Amniotic epithelial cell (primary cell): Measurements from ENCODE around the gene CHD5.
A peak's percentile ranks its signal among the peaks of the same experiment; 100 is the strongest.

ENCODE experiments used
- DNase-seq: peaks from one replicate; pipeline ENCODE4 v3.0.0-alpha.2; 2010; ENCODE audit warnings: low read depth

Gene CHD5

DNA sequence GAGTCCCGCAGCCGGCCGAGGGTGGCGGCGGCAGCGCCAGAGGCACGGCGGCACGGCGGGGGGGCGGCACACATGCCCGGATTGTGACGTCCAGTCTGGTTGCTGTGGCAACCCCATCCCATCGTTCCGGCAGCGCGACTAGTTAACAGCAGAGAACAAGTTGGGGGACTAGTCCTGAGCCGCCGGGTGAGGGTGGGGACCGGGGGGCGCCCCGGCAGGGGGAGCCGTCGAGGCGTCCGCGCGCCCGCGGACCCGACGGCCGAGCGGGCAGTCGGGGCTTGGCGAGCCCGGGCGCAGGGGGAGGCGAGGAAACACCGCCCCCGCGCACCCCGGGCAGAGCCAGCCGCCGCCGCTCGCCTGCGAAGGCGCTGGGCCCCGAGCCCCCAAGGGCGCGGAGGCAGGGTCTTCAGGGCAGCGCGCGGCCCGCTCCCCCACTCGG is at the start of gene CHD5:
Gene CHD5 (minus strand): TSS at position 54 of the 439 bp plus-strand sequence. CDS start 298 bp downstream, outside the sequence.
- DNase-seq: no peak

DNA sequence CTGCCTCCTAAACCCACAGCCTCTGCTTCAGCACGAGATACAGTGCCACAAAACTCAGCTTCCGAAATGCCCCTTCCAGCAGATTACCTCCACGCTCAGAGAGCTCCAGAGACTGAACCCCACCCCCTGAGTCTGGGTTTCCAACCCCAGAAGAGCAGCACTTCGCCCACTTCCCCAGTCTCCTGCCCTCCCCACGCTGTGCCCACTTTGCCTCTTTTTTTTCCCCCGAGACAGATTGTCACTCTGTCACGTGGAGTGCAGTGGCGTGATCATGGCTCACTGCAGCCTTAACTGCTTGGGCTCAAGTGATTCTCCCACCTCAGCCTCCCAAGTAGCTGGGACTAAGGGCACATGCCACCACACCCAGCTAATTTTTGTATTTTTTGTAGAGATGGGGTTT is 45.5 kb upstream of the CHD5 start:
- no peak for DNase-seq

DNA sequence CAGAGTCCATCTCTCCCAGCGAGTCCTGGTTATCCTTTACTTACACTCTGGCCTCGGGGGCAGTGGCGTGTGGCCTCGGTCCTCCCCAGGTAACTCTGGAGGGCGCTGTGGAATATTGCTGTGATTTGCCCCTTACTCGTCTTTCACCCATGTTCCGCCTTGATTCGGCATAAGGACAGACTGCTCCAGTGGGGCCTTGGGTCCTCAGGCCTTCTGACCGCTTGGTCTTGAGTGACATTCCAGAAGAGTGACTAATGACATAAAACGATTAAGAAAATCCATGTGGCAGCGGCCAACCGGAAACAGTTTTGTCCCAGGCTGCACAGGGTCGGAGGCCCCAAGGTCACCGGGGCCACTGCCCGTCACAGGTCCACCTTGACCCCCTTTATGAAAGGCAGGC is 44.6 kb upstream of the CHD5 start:
- no peak for DNase-seq

DNA sequence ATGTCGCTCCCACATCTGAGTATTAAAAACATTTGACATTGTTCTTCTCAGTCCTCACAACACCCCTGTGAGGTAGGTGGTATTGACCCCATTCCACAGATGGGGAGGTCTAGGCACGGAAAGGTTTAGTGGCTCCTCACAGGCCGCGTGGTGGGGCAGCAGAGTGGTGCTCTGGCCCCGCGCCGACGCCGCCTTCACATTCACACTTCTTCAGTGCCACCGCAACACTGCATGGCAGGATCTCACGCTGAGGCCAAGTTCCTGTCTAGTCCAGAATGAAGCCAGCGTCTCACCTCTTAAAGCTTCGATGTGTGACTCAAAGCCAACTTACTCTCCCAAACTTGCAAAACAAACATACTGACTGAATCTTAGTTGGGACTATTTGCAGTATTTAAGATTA is 43.5 kb upstream of the CHD5 start:
- no peak for DNase-seq

DNA sequence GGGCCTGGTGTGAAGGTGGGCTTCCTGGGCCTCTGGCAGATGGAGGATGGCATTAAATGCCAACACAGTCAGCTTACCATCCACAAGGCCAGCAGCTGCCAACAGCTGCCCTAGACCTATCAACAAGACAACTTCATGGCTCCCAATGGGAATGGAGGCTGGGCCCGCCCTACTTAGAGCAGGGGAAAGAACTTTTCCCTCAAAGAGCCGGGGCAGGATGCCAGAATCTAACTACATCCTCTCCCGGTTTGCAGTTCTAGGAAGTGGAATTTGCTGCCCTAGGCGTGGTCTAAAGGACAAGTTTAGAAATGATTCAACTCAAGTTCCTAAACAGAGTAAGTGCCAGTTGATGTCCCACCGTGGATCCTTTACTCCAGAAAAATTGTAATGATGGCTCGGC is 42.5 kb upstream of the CHD5 start:
- no peak for DNase-seq

DNA sequence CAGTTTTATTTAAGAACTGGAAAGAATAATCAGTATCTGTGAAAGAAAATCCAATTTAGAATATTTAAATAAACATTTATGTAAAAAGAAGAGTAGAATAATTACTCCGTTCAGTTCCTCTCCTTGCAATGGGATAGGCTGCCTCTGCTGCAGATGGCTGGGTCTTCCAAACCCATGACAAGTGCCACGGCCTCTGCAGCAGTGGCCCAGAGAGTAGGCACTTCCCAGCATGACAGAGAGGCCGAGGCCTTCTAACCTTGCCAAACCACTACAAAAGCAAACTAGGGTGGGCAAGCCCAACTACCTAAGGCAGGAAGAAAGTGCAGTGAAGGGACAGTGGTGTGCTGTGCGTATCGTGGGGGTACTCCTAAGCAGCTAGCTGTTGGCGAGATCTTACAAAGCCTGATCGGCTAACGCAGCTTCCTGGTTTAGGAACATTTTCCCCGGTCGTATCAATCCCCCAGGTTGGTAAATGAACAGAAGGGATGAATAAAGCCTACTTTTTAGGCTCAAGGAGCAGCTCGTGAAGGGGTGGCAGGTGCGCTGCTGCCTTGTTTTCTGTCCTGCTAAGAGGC is 41.2 kb upstream of the CHD5 start:
- DNase-seq: no peak

DNA sequence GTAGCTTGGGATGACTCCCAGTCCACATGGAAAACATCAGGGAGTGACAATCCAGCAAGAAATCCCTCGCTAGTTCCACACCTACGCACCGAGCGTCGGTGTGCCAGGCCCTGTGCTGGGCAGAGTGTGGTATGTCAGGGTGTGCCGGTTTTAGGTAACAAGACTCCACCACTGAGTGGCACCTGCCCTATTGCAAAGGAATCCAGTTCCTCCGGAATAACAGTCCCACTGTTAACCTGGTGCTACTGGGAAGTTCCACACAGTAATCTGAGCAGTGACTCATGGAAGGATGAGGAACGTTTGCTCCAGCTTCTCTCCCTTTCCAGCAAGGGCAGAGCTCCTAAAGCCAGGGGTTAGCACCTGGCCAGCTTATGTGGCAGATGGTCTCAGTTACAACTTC is 40.1 kb upstream of the CHD5 start:
- peak; percentile 43 for DNase-seq

DNA sequence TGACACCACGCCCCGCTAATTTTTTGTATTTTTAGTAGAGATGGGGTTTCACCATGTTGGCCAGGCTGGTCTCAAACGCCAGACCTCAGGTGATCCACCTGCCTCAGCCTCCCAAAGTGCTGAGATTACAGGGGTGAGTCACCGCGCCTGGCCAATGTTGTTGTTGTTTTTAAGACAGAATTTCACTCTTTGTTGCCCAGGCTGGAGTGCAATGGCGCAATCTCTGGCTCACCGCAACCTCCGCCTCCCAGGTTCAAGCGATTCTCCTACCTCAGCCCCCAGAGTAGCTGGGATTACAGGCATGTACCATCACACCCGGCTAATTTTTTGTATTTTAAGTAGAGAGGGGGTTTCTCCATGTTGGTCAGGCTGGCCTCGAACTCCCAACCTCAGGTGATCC is 39.5 kb upstream of the CHD5 start:
- peak; percentile 52 for DNase-seq

DNA sequence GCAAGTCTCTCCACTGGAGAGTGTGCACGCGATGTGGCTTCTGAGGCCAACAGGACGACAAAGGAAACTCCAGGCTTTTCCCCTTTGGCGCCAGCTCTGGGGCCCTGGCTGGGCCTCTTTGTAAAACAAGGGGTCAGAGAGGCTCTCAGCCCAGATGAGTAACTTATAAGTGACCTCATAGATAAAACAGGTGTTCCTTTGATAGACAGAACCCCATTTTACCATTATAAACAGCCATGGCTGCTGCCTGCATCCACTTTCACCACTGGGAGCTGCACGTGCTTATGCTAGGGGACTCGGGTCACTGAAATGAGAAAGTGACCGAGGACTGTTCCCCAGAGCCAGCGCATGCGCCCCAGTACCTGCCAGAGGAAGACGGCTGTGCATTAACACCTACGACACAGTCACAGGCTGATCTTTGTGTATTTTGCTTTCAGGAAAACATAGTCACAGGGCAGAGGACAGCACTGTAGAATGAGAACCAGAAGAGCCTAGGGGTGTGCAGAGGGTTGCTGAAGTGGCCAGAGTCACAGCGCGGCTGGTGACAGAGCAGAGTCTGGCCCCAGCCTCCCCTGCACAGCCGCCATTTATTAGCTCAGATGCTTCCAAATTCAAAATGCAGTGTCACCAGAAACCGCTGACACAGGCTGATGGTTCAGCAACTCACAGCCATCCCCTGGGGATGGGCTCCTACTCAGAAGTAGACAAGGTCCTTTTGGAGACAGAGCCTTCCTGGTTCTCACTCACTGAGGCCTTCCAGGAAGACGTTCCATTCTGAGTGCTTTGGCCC is 38.4 kb upstream of the CHD5 start:
- DNase-seq: no peak

DNA sequence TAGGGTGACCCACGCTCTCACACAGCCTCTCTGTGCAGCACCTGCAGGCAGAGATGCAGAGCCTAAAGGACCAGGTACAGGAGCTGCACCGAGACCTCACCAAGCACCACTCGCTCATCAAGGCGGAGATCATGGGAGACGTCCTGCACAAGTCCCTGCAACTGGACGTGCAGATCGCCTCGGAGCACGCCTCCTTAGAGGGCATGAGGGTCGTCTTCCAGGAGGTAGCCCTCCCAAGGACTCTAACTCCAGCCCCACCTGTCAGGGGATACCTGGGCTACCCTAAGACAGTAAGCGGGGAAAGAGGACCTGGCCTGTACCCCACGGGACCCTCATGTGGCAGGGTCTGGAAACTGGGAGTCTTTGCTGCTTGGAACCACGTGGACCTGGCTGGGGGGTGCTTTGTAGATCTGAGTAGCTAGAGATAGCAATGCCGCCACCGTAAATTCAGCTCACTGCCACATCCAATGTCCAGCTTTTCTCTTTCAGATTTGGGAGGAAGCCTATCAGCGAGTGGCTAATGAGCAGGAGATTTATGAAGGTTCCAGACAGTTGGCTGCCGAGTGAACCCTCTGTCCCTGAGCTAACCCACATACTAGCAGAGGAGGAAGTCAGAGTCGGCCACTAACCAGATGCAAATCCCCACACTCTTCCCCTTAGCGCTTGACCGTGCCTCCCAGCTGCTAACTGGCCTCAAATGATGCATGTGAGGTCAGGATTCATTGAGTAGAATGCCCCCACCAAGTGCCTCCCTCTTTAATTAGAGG is 32.3 kb upstream of the CHD5 start:
- no peak for DNase-seq

DNA sequence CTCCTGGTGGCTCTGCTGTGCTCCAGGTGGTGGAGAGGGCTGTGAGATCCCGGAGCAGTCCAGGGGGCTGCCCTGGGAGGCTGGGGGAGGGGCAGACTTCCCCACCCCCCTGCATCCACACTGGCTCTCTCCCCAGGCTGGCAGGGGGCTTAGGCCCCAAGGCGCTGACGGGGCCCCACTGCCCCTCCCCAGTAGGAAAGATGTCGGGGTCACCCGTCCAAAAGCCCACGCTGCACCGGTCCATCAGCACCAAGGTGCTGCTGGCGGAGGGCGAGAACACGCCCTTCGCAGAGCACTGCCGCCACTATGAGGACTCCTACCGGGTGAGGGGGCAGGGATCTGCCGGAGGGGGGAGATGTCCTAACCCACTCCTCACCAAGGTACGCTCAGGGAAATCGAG is 31.6 kb upstream of the CHD5 start:
- no peak for DNase-seq

DNA sequence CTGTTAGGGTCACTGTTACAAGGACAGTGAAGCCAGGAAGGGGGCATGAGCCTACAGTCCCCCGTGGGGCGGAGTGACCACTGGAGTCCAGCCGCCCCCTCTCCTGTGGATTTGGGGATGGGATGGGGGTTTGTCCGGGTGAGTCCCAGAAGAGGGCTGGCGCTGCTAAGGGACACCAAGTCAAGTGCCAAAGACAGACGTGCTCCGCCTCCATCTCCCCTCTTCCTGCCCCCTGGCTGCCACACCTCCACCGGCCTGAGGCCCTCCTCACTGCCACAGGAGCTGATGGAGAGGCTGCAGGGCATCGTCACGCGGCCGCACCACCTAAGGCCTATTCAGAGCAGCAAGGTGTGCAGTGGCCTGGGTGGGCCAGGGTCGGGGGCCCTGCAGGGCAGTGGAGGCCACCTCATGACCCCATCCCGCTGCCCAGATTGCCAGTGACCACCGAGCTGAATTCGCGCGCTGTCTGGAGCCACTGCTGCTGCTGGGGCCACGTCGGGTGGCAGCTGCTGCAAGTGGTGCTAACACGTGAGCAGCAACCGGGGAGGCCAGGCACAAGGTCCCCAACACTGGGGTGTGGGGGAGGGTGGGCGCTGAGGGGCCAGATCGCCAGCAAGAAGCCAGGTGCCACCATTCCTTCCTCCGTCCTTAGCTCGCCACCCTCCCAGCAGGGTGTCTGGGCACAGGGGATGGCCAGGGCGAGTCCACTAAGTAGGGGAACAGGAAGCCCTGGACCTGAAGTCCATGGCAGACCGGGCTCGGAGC is 30.7 kb upstream of the CHD5 start:
- DNase-seq: no peak

DNA sequence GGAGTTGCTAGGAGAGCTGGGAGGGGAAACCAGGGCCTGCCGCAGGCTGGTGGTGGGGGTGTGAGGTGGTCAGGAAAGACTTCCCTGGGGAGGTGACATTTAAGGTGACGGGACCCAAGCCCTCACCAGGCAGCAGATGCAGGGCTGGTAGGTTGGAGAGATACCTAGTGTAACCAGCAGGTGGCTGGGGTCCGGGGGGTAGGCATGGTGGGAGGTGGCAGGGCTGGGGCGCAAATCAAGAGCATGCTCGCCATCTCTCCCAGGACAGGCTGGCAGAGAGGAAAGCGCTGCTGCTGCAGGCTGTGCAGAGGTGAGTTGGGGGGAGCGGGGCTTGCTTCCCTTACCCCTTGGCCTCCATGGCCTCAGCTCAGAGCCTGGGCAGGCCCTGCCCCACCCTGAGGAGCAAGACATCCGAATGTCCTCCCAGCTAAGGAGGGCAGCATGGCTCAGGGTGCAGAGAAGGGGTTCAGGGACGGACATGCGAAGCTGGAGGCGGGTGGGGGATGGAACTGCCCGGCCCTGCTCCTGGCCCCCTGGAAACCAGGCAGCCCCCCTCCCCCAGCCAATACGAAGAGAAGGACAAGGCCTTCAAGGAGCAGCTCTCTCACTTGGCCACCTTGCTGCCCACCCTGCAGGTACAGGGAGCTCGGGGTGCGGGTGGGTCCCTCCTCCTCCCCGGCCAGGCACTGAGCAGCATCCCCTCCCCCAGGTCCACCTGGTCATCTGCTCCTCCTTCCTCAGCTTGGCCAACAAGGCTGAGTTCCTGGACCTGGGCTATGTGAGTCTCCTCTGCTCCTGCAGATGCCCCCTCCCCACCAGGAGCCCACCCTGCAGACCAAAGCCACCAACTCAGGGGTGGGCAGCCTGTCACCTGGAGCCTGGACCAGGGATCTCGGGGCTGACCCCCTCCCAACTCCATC is 29.8 kb upstream of the CHD5 start:
- DNase-seq: no peak

DNA sequence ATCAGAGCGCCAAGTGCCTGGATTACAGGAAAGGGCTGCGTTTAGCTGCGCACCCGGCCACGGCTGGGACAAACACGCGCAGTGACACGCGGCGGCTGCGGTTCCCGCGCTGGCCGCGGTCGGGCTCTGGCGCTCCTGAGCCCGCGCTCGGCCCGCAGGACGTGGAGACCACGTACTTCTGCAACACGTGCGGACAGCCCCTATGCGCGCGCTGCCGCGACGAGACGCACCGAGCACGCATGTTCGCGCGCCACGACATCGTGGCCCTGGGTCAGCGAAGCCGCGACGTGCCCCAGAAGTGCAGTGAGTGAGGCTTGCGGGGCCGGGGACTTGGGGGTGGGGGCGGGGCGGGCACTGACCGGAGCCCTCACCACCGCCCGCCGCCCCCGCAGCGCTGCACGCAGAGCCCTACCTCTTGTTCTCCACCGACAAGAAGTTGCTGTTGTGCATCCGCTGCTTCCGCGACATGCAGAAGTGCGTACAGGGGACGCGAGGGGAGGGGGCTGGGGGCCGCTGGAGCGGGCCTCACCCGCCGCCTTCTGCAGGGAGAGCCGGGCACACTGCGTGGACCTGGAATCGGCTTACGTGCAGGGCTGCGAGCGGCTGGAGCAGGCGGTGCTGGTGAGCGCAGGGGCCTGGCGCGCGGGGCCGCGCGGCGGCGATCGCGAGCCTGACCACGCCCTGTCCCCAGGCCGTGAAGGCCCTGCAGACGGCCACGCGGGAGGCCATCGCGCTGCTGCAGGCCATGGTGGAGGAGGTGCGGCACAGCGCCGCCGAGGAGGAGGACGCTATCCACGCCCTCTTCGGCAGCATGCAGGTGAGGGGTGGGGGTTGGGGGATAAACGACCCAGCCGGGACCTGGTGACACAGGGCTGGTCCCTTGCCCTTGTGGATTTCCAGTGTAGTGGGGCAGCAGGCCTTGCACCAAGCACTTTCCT is 28.9 kb upstream of the CHD5 start:
- DNase-seq: peak; percentile 42

DNA sequence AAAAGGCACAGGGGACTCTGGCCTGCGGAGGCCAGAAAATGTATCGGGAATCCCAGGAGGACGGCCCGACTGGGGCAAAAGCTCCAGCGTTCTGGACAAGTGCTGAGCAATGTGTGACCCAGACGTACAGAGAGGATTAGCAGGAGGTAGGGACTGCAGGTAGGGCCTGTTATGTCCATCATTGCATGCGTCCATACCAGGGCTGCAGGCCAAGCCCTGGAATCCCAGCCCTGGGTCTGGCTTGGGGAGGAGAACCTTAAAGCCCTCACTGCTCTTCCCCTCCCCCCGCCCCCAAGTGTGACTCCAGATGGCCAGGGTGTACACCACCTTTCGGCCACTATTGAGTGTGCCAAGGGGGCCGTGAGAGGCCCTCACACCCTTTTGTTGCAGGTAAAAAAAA is 27.8 kb upstream of the CHD5 start:
- DNase-seq: no peak

DNA sequence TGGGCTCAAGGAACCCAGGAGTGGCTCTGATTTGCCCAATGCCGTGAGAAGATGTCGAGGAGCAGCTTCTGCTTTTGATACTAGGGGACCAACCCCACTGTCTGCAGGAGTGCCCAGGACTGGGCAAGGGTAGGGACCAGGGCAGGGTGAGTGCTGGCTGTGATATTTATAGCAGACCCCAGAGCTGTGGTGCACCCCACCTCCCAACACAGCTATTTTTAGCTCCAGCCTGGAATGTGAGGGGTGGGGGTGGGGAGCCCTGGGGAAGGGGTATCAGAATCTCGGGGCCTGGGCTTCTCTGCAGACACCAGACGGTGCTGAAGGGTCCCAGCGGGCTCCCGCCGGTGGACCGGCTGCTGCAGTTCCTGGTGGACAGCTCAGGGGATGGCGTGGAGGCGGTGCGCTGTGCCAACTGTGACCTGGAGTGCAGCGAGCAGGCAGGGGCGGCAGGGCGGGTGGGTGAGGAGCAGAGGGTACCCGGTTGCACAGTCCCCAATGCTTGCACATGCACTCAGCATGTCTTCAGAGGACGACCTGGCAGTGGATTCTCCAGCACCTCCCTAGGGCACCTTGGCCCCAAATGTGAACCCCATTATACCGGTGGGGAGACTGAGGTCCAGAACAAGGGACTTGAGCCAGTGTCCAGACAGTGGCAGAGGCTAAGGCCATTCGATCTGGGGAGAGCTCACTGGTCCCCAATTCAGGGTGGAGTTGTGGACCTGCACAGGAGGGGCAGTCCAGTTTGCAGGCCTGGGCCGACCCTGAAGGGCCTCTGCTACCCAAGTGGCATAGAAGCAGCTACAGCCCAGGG is 27.2 kb upstream of the CHD5 start:
- no peak for DNase-seq

DNA sequence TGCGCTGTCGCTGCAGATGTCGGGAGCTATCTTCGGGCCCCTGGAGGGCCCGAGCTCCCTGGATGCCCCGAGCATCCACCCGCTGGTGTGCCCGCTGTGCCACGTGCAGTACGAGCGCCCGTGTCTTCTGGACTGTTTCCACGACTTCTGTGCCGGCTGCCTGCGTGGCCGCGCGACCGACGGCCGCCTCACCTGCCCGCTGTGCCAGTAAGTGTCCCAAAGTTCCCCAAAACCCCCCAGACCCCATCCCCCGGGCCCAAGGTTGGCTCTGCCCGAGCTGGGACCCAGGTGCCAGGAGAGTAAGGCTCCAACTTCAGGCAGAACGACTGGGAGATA is 26.4 kb upstream of the CHD5 start:
- no peak for DNase-seq

DNA sequence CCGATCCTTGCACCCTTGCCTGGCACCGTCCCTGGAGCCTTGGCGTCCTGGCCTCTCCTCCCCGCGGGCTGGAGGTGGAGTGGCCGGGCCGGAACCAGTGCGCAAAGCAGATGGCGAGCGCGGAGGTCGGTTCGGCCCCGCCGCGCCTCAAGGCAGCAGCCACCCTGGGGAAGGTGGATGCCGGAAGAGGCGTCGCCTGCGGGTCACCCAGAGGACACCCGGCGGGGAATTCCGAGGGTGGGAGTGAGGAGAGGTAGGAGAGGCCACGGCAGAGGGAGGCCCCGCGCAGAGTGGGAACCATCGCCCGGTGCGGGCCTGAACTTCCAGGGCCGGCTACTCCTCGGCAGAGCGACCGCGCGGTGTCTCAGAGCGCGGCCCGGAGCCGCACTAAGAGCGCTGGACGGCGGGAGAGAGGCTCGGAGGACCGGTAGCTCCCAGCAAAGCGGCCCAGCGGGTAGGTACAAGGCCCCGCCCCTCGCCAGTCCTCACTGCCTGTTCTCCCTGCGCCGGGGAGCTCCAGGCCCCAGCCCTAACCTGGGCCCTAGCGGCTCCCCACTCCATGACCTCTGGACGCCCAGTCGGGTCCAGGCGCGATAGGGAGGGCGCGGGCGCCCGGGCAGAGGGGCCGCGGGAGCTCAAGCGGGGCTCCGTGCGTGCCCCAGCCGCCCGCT is 25.9 kb upstream of the CHD5 start, which contains the start of gene RNF207:
Gene RNF207 (plus strand): TSS at position 271 of the 671 bp plus-strand sequence. CDS start 417 bp downstream, outside the sequence.
- DNase-seq: peak; percentile 61

DNA sequence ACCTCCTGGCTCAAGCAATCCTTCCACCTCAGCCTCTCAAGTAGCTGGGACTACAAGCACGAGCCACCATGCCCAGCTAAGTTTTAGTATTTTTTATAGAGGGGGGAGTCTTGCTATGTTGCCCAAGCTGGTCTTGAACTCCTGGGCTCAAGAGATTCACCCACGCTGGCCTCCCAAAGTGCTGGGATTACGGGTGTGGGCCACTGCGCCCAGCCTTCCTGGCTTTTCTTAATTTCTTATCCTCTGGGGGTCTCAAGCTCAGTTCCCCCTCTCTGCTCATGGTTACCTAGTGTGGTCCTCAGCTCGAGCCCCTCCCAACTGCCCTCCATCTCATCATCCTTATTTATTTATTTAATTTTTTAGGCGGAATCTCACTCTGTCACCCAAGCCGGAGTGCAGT is 22.1 kb upstream of the CHD5 start:
- DNase-seq: no peak
